ENCODE results near the gene SDF2L1. TPM values are rescaled to one million over a fixed set of nuclear protein-coding genes. Genes with fewer than 3 reads are reported as not detected.
A peak's percentile ranks its signal among the peaks of the same experiment; 100 is the strongest.
"Not testable (repeated sequence)": the region's sequence is repeated elsewhere in the genome, so short reads cannot be mapped to it uniquely, and the experiment has no call there.

The SDF2L1 gene
- total RNA-seq, 1 donor from 2014 or later, result 23.2 TPM

- H3K9me3 Mint-ChIP-seq (ENCODE audit: unreplicated experiment), result no peaks in the 10 kb centered on the region
- H3K4me1 Mint-ChIP-seq (ENCODE audit: unreplicated experiment), result peaks cover 6% of the 10 kb centered on the region
- TF ChIP-seq, protein P1, sequence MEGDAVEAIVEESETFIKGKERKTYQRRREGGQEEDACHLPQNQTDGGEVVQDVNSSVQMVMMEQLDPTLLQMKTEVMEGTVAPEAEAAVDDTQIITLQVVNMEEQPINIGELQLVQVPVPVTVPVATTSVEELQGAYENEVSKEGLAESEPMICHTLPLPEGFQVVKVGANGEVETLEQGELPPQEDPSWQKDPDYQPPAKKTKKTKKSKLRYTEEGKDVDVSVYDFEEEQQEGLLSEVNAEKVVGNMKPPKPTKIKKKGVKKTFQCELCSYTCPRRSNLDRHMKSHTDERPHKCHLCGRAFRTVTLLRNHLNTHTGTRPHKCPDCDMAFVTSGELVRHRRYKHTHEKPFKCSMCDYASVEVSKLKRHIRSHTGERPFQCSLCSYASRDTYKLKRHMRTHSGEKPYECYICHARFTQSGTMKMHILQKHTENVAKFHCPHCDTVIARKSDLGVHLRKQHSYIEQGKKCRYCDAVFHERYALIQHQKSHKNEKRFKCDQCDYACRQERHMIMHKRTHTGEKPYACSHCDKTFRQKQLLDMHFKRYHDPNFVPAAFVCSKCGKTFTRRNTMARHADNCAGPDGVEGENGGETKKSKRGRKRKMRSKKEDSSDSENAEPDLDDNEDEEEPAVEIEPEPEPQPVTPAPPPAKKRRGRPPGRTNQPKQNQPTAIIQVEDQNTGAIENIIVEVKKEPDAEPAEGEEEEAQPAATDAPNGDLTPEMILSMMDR (IDR thresholded peaks at IDR 0.05), result no peak
- DNase-seq (ENCODE audit: extremely low spot score, unreplicated experiment), result no peak
- H3K36me3 Mint-ChIP-seq (ENCODE audit: unreplicated experiment), result peaks cover 18% of the 10 kb centered on the region
- no peaks in the 10 kb centered on the region for H3K27me3 Mint-ChIP-seq (ENCODE audit: unreplicated experiment)
- H3K27ac Mint-ChIP-seq (ENCODE audit: unreplicated experiment), result no peak overlapping the region
- H3K4me3 Mint-ChIP-seq (ENCODE audit: unreplicated experiment), result no peak overlapping the region
These were observed 35.7 kb downstream of the SDF2L1 start for GRCh38 chr22:21677606-21678443.

DNA sequence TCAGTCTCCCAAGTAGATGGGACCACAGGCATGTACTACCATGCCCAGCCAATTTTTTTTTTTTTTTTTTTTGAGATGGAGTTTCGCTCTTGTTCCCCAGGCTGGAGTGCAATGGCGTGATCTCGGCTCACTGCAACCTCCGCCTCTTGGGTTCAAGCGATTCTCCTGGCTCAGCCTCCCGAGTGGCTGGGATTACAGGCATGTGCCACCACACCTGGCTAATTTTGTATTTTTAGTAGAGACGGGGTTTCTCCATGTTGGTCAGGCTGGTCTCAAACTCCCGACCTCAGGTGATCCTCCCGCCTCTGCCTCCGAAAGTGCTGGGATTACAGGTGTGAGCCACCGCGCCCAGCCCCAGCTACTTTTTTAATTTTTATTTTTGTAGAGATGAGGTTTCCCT lies 36.7 kb downstream of the SDF2L1 start:
- H3K4me1 Mint-ChIP-seq (ENCODE audit: unreplicated experiment); H3K27ac Mint-ChIP-seq (ENCODE audit: unreplicated experiment); H3K4me3 Mint-ChIP-seq (ENCODE audit: unreplicated experiment): not testable (repeated sequence)

DNA sequence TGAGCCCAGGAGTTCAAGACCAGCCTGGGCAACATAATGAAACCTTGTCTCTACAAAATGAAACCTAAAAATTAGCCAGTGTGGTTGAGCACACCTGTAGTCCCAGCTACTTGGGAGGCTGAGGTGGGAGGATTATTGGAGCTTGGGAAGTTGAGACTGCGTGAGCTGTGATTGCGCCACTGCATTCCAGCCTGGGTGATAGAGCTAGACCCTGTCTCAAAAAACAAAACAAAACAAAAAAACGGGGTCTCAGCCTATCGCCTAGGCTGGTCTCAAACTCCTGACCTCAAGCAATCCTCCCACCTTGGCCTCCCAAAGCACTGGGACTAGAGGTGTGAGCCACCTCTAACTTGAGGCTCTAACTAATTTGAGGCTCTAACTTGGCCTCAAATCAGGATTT lies 37.3 kb downstream of the SDF2L1 start:
- Mint-ChIP-seq H3K27me3 (ENCODE audit: unreplicated experiment) (no peaks in the 10 kb centered on the region), H3K9me3 (ENCODE audit: unreplicated experiment) (no peaks in the 10 kb centered on the region), H3K4me1 (ENCODE audit: unreplicated experiment) (peaks cover 6% of the 10 kb centered on the region), H3K27ac (ENCODE audit: unreplicated experiment) (no peak overlapping the region), H3K4me3 (ENCODE audit: unreplicated experiment) (no peak overlapping the region), H3K36me3 (ENCODE audit: unreplicated experiment) (peaks cover 14% of the 10 kb centered on the region)
- DNase-seq (ENCODE audit: extremely low spot score, unreplicated experiment), result no peak
- TF ChIP-seq, protein P1 (IDR thresholded peaks at IDR 0.05), result no peak

More for the DNA sequence above, 36.7 kb downstream of the SDF2L1 start:
- H3K27me3 Mint-ChIP-seq (ENCODE audit: unreplicated experiment); DNase-seq (ENCODE audit: extremely low spot score, unreplicated experiment); H3K9me3 Mint-ChIP-seq (ENCODE audit: unreplicated experiment): not testable (repeated sequence)
- H3K36me3 Mint-ChIP-seq (ENCODE audit: unreplicated experiment), result peaks cover 15% of the 10 kb centered on the region

- H3K9me3 Mint-ChIP-seq (ENCODE audit: unreplicated experiment), result no peaks in the 10 kb centered on the region
- peak overlapping the region; percentile 23 for H3K27ac Mint-ChIP-seq (ENCODE audit: unreplicated experiment)
- no peak for DNase-seq (ENCODE audit: extremely low spot score, unreplicated experiment)
- H3K4me1 Mint-ChIP-seq (ENCODE audit: unreplicated experiment), result peaks cover 6% of the 10 kb centered on the region
- TF ChIP-seq, protein P1 (IDR thresholded peaks at IDR 0.05), result no peak
- peaks cover 13% of the 10 kb centered on the region for H3K36me3 Mint-ChIP-seq (ENCODE audit: unreplicated experiment)
- H3K4me3 Mint-ChIP-seq (ENCODE audit: unreplicated experiment), result no peak overlapping the region
- no peaks in the 10 kb centered on the region for H3K27me3 Mint-ChIP-seq (ENCODE audit: unreplicated experiment)
These were observed 38.9 kb downstream of the SDF2L1 start for GRCh38 chr22:21680830-21681565.

- no peak overlapping the region for H3K4me3 Mint-ChIP-seq (ENCODE audit: unreplicated experiment)
- H3K27me3 Mint-ChIP-seq (ENCODE audit: unreplicated experiment), result no peaks in the 10 kb centered on the region
- peaks cover 6% of the 10 kb centered on the region for H3K4me1 Mint-ChIP-seq (ENCODE audit: unreplicated experiment)
- no peak for DNase-seq (ENCODE audit: extremely low spot score, unreplicated experiment)
- H3K27ac Mint-ChIP-seq (ENCODE audit: unreplicated experiment), result no peak overlapping the region
- peaks cover 13% of the 10 kb centered on the region for H3K36me3 Mint-ChIP-seq (ENCODE audit: unreplicated experiment)
- TF ChIP-seq, protein P1 (IDR thresholded peaks at IDR 0.05), result no peak
- H3K9me3 Mint-ChIP-seq (ENCODE audit: unreplicated experiment), result no peaks in the 10 kb centered on the region
These were observed 39.7 kb downstream of the SDF2L1 start for GRCh38 chr22:21681566-21682370.

Data from osteocyte (in vitro differentiated cells).